K562 (cell line): Measurements from ENCODE around the gene CCDC174. TPM values are rescaled to one million over a fixed set of nuclear protein-coding genes. Genes with fewer than 3 reads are reported as not detected.

Experiments
- CBFB ChIP-seq: sonication (generic); formaldehyde crosslinking; IDR thresholded peaks from 2 replicates; pipeline ENCODE4 v1.4.0; 2020; ENCODE audit warnings: mild to moderate bottlenecking, missing genetic modification reagents
- CCNT2 ChIP-seq: IDR thresholded peaks from 2 replicates; pipeline ENCODE4 v1.6.1; 2011; ENCODE audit warnings: borderline replicate concordance, low read depth, mild to moderate bottlenecking, moderate library complexity, mixed read lengths, low read length; ENCODE audit not compliant: insufficient read length; ENCODE audit errors: extremely low read depth
- CEBPB ChIP-seq: fragments of 450-650 bp; IDR thresholded peaks from 2 replicates; pipeline ENCODE4 v1.6.1; 2016; ENCODE audit warnings: missing genetic modification characterization, missing compliant biosample characterization
- E2F6 ChIP-seq, 2 experiments: IDR thresholded peaks; 2 replicates each; pipeline ENCODE4 v1.6.1; 2011; ENCODE audit warnings: borderline replicate concordance in 1 of 2, control low read depth in 1 of 2, low read depth in 1 of 2, low read length in 1 of 2, mild to moderate bottlenecking in 1 of 2, mixed read lengths in 1 of 2, moderate library complexity in 1 of 2; ENCODE audit not compliant: insufficient read depth in 1 of 2, insufficient read length in 1 of 2, poor library complexity in 1 of 2, severe bottlenecking in 1 of 2; ENCODE audit errors: extremely low read depth in 1 of 2
- IRF9 ChIP-seq: fragments of 450-650 bp; IDR thresholded peaks from 2 replicates; pipeline ENCODE4 v1.6.1; 2016; ENCODE audit warnings: missing biosample characterization, missing genetic modification characterization
- SRF ChIP-seq, 2 experiments: fragments of 250-450, 450-650 bp in 1 of 2; sonication (Bioruptor Pico) in 1 of 2; sonication (generic) in 1 of 2; formaldehyde crosslinking; IDR thresholded peaks; 2 replicates each; pipeline versions ENCODE4 v1.5.0 to v1.5.1; 2020 to 2022; ENCODE audit warnings: mild to moderate bottlenecking in 1 of 2, missing genetic modification reagents in 1 of 2
- TCF15 ChIP-seq: fragments of 250-450 bp; sonication (Bioruptor Pico); IDR thresholded peaks from 2 replicates; pipeline ENCODE4 v1.8.0; 2022; ENCODE audit warnings: moderate library complexity, mild to moderate bottlenecking, inconsistent platforms
- VEZF1 ChIP-seq: fragments of 200-800 bp; sonication (Bioruptor generic); IDR thresholded peaks from 2 replicates; pipeline ENCODE4 v1.6.1; 2017; ENCODE audit warnings: missing genetic modification characterization, missing compliant biosample characterization
- ZBTB40 ChIP-seq, 2 experiments: fragments of 450-650 bp in 1 of 2; sonication (generic) in 1 of 2; formaldehyde crosslinking in 1 of 2; IDR thresholded peaks; 2 replicates each; pipeline versions ENCODE4 v1.7.1 to v1.9.0; 2016 to 2022; ENCODE audit warnings: inconsistent platforms in 1 of 2, mild to moderate bottlenecking in 1 of 2, missing genetic modification reagents in 1 of 2
- ZBTB7A ChIP-seq: IDR thresholded peaks from 2 replicates; pipeline ENCODE4 v1.6.1; 2011; ENCODE audit warnings: low read depth, mild to moderate bottlenecking, low read length, moderate library complexity, borderline replicate concordance; ENCODE audit not compliant: control insufficient read depth
- ZKSCAN1 ChIP-seq: fragments of 150-350 bp; IDR thresholded peaks from 2 replicates; pipeline ENCODE4 v1.6.1; 2016; ENCODE audit warnings: low read depth, low read length
- ZNF143 ChIP-seq: sonication (generic); formaldehyde crosslinking; IDR thresholded peaks from 2 replicates; pipeline ENCODE4 v1.9.0; 2022; ENCODE audit warnings: mild to moderate bottlenecking, missing genetic modification reagents
- ZNF778 ChIP-seq: fragments of 450-650 bp; formaldehyde crosslinking; IDR thresholded peaks from 2 replicates; pipeline ENCODE4 v1.4.0; 2020; ENCODE audit warnings: mild to moderate bottlenecking, moderate library complexity
- ZNF780A ChIP-seq: fragments of 250-450 bp; sonication (Bioruptor Pico); IDR thresholded peaks from 2 replicates; pipeline ENCODE4 v1.5.0; 2021; ENCODE audit warnings: mild to moderate bottlenecking
- polyA plus RNA-seq, 8 experiments: library from polyadenylated mRNA; depleted of rRNA in 4 of 8; stranded (reverse) in 5 of 8; unstranded in 3 of 8; fragments of >200 nt; fragmentation: Nextera tagmentation in 2 of 8; fragmentation: Illumina TruSeq in 1 of 8; extraction: Ambion mirVana in 2 of 8; extraction: Trizol in 1 of 8; gene quantifications; 2 replicates each; pipeline versions ENCODE4 v1.2.1 to v1.2.3, GENCODE V29; 2011 to 2014; ENCODE audit warnings: inconsistent platforms in 1 of 8, missing spikeins in 1 of 8
- total RNA-seq, 7 experiments: library from RNA; depleted of rRNA in 6 of 7; stranded (reverse); fragments of >200 nt in 6 of 7; fragmentation: Illumina TruSeq in 2 of 7; extraction: Trizol in 2 of 7; gene quantifications; 2 replicates each; pipeline versions ENCODE4 v1.2.1 to v1.2.3, GENCODE V29; 2011 to 2021; ENCODE audit warnings: low replicate concordance in 1 of 7

The CCDC174 gene
- total and polyA plus RNA-seq, 9 of the 15 experiments (the other 6 are each of a cell fraction or from before 2014, with no cell fraction given), result 7.4 to 41.0 (median 28.5) TPM

- TF ChIP-seq CCNT2, result no peak
- TF ChIP-seq ZNF780A, result no peak
- no peak for TF ChIP-seq CBFB (CRISPR knock-in tag)
- no peak for TF ChIP-seq ZKSCAN1
- peak; percentile 40; the same call in 1 of the 2 replicates for TF ChIP-seq CEBPB
- TF ChIP-seq IRF9 (tag), result 0 out of 2 replicates have a peak, but pooled peaks have one; percentile 22
- TF ChIP-seq ZBTB7A, result no peak
- no peak for TF ChIP-seq VEZF1
- TF ChIP-seq TCF15 (CRISPR knock-in tag), result no peak
- no peak for TF ChIP-seq SRF (CRISPR knock-in tag; IDR thresholded peaks at IDR 0.05)
- TF ChIP-seq ZNF143 (CRISPR knock-in tag), result no peak
- no peak for TF ChIP-seq ZNF778 (CRISPR knock-in tag)
- no peak for TF ChIP-seq ZBTB40 (IDR thresholded peaks at IDR 0.05)
- no peak for TF ChIP-seq ZBTB40 (CRISPR knock-in tag; IDR thresholded peaks at IDR 0.05)
- TF ChIP-seq E2F6 (IDR thresholded peaks at IDR 0.05; ENCODE audit: borderline replicate concordance in 1 of 2, extremely low read depth in 1 of 2, insufficient read depth in 1 of 2, insufficient read length in 1 of 2, low read depth in 1 of 2, low read length in 1 of 2, poor library complexity in 1 of 2, severe bottlenecking in 1 of 2), result no peak
These were observed 9.4 kb downstream of the CCDC174 start (continued) for GRCh38 chr3:14660942-14661341.
